Measurements from ENCODE around the gene OR52N5.

The OR52N5 gene

GRCh38 chr11:5783255-5783654 lies at the start of gene OR52N5:
OR52N5 (minus strand) TSS chr11:5783355; CDS start chr11:5778634, 4,721 bp downstream.
- no peaks in the 10 kb centered on the region for H3K36me3 ChIP-seq
- H3K9me3 ChIP-seq = no peaks in the 10 kb centered on the region
- DNase-seq = no peak
- intact Hi-C loops (cut with DNase I; ENCODE audit: low total_unique reads) = no loop called here
- no peaks in the 10 kb centered on the region for H3K27me3 ChIP-seq
- no peaks in the 10 kb centered on the region for H3K4me1 ChIP-seq
- no peak for TF ChIP-seq CTCF (IDR thresholded peaks at IDR 0.05)
- H3K4me3 ChIP-seq = no peak within 1 kb of the TSS
- H3K27ac ChIP-seq = no peak within 1 kb of the TSS

- Histone ChIP-seq H3K4me3 (no peak overlapping the region), H3K27ac (no peak overlapping the region), H3K27me3 (no peaks in the 10 kb centered on the region), H3K36me3 (no peaks in the 10 kb centered on the region), H3K4me1 (no peaks in the 10 kb centered on the region), H3K9me3 (no peaks in the 10 kb centered on the region)
- no peak for DNase-seq
- no peak for TF ChIP-seq CTCF (IDR thresholded peaks at IDR 0.05)
- intact Hi-C loops (cut with DNase I; ENCODE audit: low total_unique reads) = no loop called here
Measured at GRCh38 chr11:5831196-5831829, 48.2 kb upstream of the OR52N5 start.

GRCh38 chr11:5818245-5818886 lies 35.2 kb upstream of the OR52N5 start:
- no peaks in the 10 kb centered on the region for H3K36me3 ChIP-seq
- H3K4me3 ChIP-seq = no peak overlapping the region
- no peaks in the 10 kb centered on the region for H3K4me1 ChIP-seq
- no peaks in the 10 kb centered on the region for H3K9me3 ChIP-seq
- intact Hi-C loops (cut with DNase I; ENCODE audit: low total_unique reads) = no loop called here
- H3K27me3 ChIP-seq = no peaks in the 10 kb centered on the region
- no peak overlapping the region for H3K27ac ChIP-seq
- no peak for TF ChIP-seq CTCF (IDR thresholded peaks at IDR 0.05)
- DNase-seq = no peak

- no peaks in the 10 kb centered on the region for H3K36me3 ChIP-seq
- intact Hi-C loops (cut with DNase I; ENCODE audit: low total_unique reads) = no loop called here
- H3K4me3 ChIP-seq = no peak overlapping the region
- H3K27me3 ChIP-seq = no peaks in the 10 kb centered on the region
- H3K27ac ChIP-seq = no peak overlapping the region
- no peaks in the 10 kb centered on the region for H3K4me1 ChIP-seq
- H3K9me3 ChIP-seq = no peaks in the 10 kb centered on the region
- DNase-seq = no peak
- TF ChIP-seq CTCF (IDR thresholded peaks at IDR 0.05) = no peak
Measured at GRCh38 chr11:5815534-5815933, 32.4 kb upstream of the OR52N5 start.

- no peak for TF ChIP-seq CTCF (IDR thresholded peaks at IDR 0.05)
Measured at GRCh38 chr11:5809905-5810795, 27.0 kb upstream of the OR52N5 start.

More at GRCh38 chr11:5809905-5810795, 27.0 kb upstream of the OR52N5 start:
- Histone ChIP-seq H3K4me3 (no peak overlapping the region), H3K36me3 (no peaks in the 10 kb centered on the region), H3K27me3 (peaks cover 0 to 6% of the 10 kb centered on the region in 2 donors), H3K9me3 (no peaks in the 10 kb centered on the region), H3K4me1 (peaks cover 0 to 9% (median 4%) of the 10 kb centered on the region in 4 donors), H3K27ac (no peak overlapping the region)
- intact Hi-C loops (cut with DNase I; ENCODE audit: low total_unique reads) = loop anchor here (10.0 kb wide), 1 partner anchor 335 kb away; no protein-coding TSS in a partner anchor
- DNase-seq = no peak
